HG03108 (cell line): ENCODE measurements around the gene GALNT15.

ENCODE experiments used
- ATAC-seq: cut with Tn5 transposase; IDR thresholded peaks from one replicate; pipeline ENCODE4 v1.9.1; 2021; ENCODE audit warnings: moderate library complexity; ENCODE audit not compliant: unreplicated experiment

The GALNT15 gene, protein sequence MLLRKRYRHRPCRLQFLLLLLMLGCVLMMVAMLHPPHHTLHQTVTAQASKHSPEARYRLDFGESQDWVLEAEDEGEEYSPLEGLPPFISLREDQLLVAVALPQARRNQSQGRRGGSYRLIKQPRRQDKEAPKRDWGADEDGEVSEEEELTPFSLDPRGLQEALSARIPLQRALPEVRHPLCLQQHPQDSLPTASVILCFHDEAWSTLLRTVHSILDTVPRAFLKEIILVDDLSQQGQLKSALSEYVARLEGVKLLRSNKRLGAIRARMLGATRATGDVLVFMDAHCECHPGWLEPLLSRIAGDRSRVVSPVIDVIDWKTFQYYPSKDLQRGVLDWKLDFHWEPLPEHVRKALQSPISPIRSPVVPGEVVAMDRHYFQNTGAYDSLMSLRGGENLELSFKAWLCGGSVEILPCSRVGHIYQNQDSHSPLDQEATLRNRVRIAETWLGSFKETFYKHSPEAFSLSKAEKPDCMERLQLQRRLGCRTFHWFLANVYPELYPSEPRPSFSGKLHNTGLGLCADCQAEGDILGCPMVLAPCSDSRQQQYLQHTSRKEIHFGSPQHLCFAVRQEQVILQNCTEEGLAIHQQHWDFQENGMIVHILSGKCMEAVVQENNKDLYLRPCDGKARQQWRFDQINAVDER

DNA sequence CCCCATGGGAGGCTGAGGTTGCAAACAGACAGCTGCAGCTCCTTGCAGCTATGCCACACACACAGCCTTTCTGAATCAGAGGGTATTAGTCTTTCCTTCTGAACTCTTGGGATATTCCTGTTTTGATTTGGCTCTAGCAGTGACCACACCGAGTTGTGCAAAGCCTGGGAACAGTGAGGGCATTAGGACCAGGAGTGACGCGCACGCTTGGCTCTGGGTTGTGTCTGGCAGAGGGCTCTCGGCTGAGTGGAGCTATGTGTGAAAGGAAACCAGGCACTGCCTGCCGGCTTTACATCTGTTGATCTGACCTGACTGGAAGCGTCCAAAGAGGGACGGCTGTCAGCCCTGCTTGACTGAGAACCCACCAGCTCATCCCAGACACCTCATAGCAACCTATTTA lies at the start of gene GALNT15:
Gene GALNT15 (plus strand): TSS at position 292 of the 400 bp plus-strand sequence. CDS start 472 bp downstream, outside the sequence.
- ATAC-seq, result no peak

DNA sequence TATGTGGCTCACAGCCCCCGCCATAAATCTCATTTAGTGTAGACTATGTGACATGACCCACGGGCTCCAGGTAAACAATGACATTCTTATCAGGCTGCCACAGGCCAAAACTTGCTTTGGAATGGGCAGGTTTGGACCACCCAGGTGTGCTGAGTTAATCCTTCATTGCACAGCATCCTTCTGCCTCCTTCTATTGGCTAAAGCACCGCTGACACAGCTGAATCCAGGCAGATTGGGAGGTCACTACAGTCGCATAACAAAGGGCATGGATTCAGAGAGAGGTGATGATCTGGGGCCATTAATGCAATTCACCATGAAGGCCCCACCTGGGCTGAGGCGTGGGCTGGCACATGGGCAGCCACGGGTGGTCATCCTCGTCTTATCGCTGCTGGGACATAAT lies 47.8 kb upstream of the GALNT15 start:
- no peak for ATAC-seq

DNA sequence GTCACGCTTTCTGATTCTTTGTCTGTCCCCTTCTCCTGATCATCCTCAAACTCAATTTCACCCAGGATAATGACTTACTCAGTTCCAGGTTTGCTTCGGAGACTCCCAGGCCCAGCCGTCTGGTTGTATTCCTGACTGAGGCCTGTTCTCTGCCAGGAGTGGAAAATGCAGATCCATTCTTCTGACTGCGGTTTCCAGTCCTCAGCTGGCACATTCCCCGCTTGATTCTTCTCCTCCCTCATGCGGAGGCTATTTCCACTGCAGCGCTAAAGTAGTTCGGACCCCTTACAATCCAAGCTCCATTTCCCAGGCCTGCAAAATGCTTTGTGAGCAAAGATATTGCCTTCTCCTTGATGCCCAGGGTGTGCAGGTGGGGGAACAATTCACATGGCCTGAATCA lies 47.2 kb upstream of the GALNT15 start:
- no peak for ATAC-seq

DNA sequence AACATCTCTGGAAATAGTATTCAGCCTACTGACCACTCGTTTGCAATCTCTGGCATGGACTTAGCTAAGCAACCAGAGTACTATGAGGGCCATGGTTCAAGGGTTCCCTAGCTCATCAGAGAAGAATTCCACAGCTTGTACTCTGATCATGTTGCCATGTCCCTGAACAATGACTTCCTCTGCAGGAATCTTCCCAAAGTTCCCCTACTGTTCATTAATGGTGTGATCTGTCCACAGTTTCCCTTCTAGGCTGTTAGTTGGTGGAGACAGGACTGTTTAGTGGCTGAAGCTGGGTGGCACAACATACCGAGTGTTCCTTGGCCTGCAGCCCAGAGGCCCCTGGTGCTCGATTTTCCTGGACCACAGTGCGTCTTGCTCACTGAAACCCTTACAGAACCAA lies 44.4 kb upstream of the GALNT15 start:
- no peak for ATAC-seq

DNA sequence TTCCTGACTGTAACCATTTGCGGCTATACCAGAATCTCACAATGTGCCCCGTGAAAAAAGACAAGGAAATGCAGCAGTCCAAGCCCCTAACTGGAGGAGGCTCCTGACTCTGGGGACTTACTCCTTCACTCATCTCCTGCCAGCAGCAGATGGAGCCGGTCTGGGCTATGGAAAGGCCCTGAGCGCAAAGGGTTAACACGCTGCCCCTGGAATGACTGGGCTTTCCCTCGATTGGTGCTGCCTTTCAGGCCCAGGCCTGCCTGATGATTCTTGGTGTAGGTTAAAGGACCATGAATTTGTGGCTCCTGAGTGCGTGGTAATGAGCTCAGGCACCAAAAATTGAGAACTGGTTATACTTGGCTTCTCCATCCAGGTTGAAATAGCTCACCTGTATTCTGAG lies 42.3 kb upstream of the GALNT15 start:
- ATAC-seq, result no peak

DNA sequence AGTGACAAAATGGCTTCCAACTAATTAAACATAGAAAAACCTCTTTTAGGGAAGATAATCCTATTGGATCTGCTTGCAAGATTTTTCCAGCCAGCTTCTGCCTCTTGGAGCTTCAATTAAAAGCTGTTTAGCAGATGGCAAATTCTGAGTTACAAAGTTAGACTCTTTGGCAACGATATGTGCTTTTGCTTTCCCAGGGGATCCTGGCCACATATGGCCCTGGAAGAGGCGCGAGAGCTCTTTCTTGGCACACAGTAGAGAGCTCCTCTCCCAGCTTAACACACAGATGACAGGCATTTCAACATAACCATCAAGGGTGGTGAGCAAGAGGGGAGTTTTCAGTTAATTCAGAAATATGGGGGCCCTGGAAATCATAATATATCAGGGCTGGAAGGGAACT lies 41.6 kb upstream of the GALNT15 start:
- ATAC-seq, result no peak

DNA sequence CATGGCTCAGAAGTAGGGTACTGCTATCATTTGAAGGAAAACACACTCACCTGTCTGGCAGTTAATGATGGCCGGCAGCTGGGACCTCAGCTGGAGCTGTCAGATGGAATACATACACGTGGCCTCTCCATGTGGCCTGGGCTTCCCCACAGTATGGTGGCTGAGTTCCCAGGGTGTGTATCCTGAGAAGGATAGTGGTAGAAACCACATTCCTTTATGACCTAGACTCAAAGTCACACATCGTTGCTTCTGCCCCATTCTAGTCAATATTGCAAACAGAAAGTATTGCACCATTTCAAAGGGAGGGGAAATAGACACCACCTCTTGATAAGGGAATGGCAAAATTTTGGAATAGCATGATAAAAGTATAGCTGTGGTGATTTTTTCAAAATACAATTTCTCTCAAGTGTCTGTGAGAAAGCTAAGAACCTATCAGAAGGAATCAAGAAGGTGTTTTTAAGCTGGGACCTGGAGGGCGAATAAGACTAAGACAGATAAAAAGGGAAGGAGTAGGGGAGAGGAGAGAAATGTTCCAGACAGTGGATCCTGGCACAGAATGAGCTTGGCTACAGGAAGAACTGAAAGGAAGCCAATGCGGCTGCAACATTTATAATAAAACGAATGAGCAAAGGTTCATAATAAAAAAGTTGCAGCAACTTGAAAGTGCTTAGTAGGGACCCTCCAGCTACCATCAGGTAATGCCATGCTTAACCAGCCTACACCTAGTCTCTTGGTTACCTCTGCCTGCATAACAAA lies 40.1 kb upstream of the GALNT15 start:
- ATAC-seq, result no peak

DNA sequence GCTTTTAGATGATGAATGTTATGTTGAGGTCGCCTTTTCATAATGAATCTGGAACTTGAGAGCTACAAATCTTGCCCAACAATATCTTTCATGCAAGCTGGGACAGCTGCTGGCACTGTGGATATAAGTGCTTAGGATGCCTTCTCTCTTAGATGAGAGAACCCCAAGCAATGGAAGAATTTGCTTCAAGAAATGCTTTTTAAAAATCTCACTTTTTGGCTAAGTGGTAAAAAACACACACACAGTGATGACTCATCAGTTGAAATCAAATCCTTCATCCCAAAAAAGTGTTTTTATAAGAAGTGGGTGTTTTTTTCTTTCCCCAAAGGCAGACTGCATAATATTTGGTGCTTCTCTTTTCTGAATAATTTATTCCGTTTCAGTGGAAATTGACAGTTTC lies 38.4 kb upstream of the GALNT15 start:
- ATAC-seq, result no peak

DNA sequence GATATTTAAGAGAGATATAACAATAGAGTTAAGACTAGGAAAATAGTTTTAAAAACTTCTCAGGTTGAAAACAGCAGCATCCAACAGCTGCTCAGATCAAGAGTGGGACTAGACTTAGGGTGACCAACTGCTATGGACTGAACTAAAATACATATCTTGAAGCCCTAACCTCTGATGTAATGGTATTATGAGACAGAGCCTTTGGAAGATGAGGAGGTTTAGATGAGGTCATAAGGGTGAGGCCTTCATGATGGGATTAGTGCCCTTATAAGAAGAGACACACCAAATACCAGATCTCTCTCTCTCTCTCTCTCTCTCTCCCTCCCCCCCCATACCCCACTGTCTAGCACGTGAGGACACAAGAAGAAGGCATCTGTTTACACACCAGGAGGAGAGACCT lies 37.4 kb upstream of the GALNT15 start:
- ATAC-seq, result no peak

DNA sequence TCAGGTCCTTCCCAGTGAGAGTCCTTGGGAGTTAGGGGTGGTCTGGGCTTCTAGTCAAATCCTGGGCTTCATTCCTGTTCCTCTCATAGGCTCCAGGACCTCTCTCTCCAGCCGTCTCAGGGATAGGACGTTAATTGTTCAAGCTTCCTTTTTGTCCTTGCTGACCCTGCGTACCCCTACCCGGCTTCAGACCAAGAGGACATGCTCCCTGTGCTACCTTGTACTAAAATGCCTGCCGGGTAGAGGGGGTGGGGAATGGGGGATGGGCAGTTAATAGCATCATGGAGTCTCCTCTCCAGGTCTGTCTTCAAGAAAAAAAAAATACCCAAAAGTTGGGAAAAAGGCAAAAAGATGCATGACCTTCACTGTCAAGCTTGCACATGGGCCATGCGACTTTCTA lies 36.5 kb upstream of the GALNT15 start:
- no peak for ATAC-seq

DNA sequence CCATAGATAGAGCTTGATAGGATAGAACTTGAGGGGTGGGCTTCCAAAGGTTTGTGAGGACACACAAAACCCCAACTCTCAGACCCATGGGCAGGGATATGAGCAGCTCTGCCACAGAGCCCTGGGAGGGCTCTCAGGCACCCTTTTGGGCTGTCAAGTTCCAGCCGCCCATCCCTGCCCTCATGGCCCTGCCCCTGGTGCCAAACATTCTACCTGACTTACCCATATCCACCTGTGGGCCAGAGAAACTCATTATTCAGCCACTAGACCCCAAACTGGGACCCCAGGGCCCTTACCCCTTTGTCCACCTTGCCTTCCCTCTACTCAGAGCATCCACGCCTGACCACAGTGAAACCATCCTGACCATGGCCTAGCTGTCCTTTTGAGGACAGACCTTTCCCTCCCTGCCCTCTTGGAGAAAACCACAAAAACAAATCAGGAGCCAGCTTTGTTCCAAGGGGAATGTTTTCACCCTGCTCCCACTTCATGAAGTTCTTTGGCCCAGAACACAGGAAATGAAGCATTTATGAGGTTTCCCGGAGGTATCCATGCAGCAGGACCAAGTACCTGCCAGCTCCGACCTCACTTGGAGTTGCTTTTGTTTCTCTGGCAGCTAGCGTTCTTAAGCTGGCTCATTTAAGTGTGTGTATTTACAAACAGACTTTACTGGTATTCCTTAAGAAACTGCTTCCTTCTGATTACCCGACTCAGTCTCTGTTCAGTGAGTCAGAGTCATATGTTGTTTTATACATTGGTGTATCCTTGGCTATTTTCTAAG lies 34.2 kb upstream of the GALNT15 start:
- ATAC-seq, result no peak

DNA sequence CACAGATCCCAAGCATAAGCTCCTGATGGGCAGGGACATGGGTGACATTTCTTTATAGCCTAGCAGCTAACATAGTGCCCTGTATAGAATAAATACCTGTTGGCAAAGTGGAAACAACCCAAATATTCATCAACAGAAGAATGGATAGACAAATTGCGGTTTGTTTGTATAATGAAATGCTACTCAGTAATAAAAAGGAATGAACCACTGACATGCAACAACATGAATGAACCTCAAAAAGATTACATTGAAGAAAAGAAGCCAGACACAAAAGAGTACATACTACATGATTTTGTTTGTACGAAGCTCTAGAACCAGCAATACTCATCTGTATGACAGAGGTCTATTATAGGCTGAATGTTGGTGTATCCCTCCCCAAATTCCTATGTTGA lies 33.6 kb upstream of the GALNT15 start:
- ATAC-seq, result no peak

DNA sequence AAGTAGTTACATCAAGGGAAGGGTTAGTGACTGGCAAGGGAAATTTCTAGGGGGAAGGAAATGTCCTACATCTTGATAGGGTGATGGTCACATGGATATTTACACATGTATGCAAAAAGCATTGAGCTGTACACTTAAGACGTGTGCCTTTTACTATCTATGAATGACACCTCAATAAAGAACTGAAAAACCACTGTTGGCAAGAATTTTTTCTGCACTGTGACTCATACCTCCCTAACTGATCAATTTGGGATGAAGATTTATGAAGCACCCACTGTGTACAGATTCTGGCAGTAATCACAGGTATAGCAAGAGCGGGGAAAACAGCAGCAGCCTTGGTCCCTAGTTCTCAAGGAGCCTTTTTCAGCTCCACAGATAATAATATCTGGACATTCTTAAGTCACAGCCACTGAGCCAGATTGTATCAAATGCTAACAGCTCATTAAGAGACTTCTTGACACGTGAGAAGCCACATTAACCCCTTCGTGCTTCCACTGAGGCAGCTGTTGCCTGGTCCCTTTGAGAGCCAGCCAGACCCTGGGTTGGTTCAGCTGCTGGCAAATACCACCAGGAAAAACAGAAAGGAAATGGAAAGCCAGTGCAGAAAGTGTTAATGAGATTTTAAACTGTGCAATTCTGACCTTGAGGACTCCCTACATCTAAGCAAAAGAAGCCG lies 32.0 kb upstream of the GALNT15 start:
- ATAC-seq, result no peak

DNA sequence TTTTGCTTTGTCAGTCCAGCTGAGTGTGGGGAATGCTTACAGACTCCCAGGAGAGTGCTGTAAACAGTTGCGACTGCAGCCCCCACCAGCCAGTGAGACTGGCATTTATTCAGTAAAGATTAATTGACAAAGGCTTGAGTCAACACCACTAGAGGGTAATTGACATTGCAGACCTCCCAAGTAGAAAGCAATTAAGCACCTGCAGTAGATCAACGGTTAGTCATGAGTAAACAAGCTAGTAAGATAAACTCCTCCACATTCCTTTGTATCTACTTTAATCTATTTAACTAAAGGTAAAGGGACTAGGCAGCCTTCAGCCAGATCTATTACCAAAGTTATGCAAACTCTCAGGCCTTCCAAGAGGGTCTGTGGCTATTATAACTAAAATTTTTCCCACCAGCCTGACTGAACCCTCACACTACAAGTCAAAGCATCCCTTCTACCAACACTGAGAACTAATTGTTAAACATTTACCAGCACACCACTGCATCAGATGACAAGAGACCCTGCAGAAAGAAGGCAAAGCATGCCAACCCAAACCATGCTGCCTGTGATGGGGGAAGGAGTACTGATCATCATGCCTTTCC lies 30.5 kb upstream of the GALNT15 start:
- ATAC-seq, result no peak

DNA sequence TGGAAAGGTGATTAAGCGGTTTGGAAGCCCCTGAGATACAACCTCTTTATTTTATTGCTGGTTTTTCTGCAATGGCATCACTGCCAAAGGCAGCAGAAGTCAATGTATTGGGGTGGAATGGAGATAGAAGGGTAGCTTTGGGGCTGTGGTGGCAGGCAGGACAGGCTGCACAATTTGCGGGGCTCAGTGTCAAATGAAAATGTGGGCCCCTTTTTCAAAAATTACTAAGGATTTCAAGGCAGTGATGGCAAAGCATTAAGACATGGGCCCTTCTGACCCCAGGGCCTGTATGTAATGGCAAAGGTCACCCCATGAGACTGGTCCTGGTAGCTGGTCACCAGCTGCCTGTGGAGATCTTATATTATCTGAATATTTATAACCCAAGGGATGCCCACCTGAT lies 29.3 kb upstream of the GALNT15 start:
- ATAC-seq, result no peak

DNA sequence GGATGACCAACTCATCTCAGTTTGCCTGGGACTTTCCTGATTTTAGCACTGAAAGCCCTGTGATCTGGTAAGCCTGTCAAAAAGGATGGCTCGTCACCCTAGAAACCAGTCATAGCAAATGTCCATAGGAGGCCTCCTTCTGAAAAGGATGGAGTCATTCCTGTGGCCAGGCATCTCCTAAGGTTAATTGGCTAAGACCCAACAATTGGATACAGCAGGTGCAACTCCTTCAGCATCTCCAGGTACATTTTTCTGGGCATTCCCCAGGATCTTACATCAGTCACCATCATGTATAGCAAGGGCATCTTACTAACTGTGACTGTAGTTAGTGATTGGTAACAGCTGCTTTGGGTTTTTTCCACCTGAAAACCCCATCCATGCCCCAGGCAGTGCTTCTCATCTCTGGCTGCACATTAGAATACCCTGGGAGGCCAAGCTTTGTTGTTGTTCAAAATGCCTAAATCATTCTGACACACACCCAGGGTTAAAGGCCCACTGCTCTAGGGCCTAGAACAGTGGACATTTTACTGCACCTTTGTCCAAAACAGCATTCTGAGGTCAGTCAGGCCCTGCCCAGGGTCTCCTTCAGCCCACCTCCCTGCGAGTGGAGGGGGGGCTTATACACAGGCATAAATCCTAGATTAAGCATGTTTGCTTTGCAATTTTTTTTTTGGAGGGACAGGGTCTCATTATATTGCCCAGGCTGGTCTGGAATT lies 28.3 kb upstream of the GALNT15 start:
- ATAC-seq, result peak; percentile 74

DNA sequence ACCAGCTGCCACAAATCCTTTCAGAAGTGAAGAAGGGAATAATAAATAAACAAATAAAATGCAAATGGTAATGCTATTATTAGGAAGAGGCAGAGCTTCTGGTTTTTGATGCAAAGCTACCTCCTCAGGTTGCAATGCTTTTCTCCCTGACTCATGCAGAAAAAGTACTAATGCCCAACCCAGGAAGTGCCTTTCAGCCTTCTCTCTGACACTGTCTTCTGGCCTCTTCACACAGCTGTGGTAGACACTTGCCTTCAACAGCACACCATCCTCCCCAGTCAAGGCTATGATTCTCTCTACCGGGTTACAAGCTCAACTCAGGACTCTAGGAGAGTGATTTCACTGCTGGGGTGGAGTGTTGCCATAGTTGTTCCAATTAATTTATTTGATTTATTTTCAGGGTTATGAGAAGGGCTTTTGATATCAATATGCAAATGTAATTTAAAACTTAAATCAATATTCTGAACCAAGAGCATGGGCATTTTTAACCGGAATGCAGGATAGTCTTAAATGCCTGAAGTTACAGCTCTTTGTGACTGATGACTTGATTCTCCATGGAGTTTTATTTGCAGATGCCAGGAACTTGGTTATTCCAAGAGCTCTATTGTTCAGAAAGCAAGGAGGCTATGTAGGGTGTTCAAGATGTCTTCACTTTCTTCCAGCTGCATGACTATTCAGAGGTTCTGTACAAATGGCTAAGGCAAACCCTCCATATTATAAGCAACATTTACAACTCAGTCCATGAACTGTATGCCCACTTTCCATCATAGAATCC lies 27.1 kb upstream of the GALNT15 start:
- ATAC-seq, result no peak

DNA sequence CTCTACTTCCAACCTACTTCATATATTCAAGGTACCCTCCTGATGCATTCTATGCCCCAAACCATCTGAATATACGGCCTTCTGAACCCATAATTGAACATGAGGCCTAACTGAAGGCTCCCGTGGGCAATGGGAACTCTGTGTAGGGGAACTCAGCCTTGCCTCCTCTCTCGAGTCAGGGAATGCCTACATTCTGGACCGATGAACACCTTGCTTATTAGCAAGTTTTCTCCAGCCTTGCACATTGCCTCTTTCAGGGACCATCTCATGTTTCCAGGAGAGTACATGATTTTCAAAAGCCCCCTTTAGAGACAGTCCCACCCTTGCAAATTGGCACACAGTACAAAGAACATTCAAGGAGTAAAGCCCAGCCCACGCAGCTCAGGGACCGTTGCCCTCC lies 26.3 kb upstream of the GALNT15 start:
- ATAC-seq, result no peak

DNA sequence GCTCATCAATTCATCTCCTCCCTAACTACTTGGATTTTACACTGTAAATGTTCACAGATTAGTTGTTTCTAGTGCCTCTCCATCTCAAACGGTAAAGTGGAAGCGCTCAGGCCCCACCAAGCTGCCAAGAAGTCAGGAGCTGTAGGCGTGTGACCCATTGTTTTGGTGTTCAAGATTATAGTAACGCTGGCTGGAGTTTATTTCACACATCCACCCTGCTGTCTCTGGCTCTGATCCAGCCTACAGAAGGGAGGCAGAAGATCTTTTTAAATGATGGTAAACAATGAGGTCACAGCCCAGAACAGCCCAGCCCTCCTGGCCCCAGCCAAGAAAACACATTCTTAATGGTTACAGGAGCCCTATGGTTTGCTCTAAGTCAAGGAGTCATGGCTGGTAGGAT lies 25.7 kb upstream of the GALNT15 start:
- ATAC-seq, result no peak
